Measurements from ENCODE around the gene MED13L. TPM values are rescaled to one million over a fixed set of nuclear protein-coding genes. Genes with fewer than 3 reads are reported as not detected.
A peak's percentile ranks its signal among the peaks of the same experiment; 100 is the strongest.

The MED13L gene
- total and polyA plus RNA-seq, 4 donors, result 7.9 to 94.0 (median 37.7) TPM

DNA sequence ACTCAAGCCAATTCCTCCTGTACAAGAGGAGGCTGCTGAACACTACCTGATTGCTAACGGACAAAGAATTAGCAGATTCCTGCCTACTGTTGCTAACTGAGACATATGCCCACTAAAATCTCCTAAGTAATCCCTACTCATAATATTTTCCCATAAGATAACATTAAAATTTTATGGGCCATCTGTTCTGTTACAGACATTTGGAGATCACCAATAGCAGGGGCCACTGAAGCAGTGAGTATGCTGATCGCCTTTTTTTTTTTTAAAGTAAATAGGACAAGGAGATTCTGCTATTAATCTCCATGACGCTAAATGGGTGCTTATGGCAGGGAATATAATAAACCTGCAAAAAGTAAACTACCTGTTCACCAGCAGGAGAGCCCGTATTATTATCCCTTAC lies 292.9 kb downstream of the MED13L start:
- TF ChIP-seq NR2F2 (IDR thresholded peaks at IDR 0.05), result no peak
- no peak for TF ChIP-seq HNF4G (IDR thresholded peaks at IDR 0.05)
- TF ChIP-seq, protein P1, sequence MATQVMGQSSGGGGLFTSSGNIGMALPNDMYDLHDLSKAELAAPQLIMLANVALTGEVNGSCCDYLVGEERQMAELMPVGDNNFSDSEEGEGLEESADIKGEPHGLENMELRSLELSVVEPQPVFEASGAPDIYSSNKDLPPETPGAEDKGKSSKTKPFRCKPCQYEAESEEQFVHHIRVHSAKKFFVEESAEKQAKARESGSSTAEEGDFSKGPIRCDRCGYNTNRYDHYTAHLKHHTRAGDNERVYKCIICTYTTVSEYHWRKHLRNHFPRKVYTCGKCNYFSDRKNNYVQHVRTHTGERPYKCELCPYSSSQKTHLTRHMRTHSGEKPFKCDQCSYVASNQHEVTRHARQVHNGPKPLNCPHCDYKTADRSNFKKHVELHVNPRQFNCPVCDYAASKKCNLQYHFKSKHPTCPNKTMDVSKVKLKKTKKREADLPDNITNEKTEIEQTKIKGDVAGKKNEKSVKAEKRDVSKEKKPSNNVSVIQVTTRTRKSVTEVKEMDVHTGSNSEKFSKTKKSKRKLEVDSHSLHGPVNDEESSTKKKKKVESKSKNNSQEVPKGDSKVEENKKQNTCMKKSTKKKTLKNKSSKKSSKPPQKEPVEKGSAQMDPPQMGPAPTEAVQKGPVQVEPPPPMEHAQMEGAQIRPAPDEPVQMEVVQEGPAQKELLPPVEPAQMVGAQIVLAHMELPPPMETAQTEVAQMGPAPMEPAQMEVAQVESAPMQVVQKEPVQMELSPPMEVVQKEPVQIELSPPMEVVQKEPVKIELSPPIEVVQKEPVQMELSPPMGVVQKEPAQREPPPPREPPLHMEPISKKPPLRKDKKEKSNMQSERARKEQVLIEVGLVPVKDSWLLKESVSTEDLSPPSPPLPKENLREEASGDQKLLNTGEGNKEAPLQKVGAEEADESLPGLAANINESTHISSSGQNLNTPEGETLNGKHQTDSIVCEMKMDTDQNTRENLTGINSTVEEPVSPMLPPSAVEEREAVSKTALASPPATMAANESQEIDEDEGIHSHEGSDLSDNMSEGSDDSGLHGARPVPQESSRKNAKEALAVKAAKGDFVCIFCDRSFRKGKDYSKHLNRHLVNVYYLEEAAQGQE (IDR thresholded peaks at IDR 0.05), result no peak
- TF ChIP-seq FOXA1 (IDR thresholded peaks at IDR 0.05), result no peak
- no peak for TF ChIP-seq RXRA (IDR thresholded peaks at IDR 0.05)
- TF ChIP-seq GABPA (IDR thresholded peaks at IDR 0.05 in 1 of 2, conservative IDR thresholded peaks at IDR 0.05 in 1 of 2), result no peak
- TF ChIP-seq HNF4A (conservative IDR thresholded peaks at IDR 0.05), result no peak
- TF ChIP-seq, protein P2, sequence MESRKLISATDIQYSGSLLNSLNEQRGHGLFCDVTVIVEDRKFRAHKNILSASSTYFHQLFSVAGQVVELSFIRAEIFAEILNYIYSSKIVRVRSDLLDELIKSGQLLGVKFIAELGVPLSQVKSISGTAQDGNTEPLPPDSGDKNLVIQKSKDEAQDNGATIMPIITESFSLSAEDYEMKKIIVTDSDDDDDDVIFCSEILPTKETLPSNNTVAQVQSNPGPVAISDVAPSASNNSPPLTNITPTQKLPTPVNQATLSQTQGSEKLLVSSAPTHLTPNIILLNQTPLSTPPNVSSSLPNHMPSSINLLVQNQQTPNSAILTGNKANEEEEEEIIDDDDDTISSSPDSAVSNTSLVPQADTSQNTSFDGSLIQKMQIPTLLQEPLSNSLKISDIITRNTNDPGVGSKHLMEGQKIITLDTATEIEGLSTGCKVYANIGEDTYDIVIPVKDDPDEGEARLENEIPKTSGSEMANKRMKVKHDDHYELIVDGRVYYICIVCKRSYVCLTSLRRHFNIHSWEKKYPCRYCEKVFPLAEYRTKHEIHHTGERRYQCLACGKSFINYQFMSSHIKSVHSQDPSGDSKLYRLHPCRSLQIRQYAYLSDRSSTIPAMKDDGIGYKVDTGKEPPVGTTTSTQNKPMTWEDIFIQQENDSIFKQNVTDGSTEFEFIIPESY (IDR thresholded peaks at IDR 0.05), result no peak
- TF ChIP-seq, protein P3, sequence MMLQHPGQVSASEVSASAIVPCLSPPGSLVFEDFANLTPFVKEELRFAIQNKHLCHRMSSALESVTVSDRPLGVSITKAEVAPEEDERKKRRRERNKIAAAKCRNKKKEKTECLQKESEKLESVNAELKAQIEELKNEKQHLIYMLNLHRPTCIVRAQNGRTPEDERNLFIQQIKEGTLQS (IDR thresholded peaks at IDR 0.05), result no peak
- TF ChIP-seq RAD21 (IDR thresholded peaks at IDR 0.05), result no peak
- H3K36me3 ChIP-seq (ENCODE audit: control insufficient read depth in 4 of 4, insufficient read depth in 3 of 4, low read depth in 1 of 4, low read length in 3 of 4), result peaks cover 4 to 47% (median 34%) of the 10 kb centered on the region in 4 donors
- no peak overlapping the region for H3K9ac ChIP-seq (ENCODE audit: low read depth in 1 of 2, low read length in 2 of 2)
- H3K4me3 ChIP-seq (ENCODE audit: low read depth in 1 of 3, low read length in 3 of 3), result no peak overlapping the region
- peaks cover 0 to 2% (median under 1%) of the 10 kb centered on the region in 4 donors for H3K4me1 ChIP-seq (ENCODE audit: control insufficient read depth in 4 of 4, insufficient read depth in 4 of 4, low read length in 3 of 4)
- WGBS, result 96% methylated on average over 4 of the region's 4 CpGs
- no peaks in the 10 kb centered on the region for H3K27me3 ChIP-seq (ENCODE audit: control insufficient read depth in 4 of 4, insufficient read depth in 4 of 4, low read length in 3 of 4)
- no peaks in the 10 kb centered on the region for H3K9me3 ChIP-seq (ENCODE audit: control insufficient read depth in 4 of 4, low read length in 3 of 4)
- H3K27ac ChIP-seq (ENCODE audit: low read depth in 1 of 2, low read length in 2 of 2), result no peak overlapping the region
- no peak for DNase-seq (ENCODE audit: low spot score)

DNA sequence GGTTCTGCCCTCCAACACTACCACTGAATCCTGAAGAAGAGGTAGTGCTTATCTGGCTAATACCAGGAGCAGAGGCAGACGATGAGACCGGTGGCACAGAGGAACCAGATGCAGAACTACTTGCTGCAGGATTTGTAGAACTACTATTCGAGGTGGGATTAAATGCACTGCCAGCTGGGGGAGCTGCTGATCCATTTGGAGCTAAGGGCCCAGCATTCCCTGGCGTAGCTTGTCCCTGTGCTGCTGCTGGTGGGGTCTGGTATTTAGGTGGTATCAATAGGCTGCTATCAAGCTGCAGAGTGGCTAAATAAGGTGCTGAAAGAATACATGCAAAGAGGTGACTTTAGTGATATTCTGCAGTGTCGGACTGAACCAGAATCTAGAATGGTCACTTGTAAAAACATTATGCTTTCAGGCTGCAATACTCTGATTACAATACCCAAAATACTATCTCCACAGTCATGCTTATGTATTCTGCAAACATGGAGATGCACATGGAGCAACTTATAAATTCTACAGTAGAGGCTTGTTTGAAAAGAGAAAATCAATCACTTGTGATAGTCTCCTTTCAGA lies 294.2 kb downstream of the MED13L start:
- no peak overlapping the region for H3K9ac ChIP-seq (ENCODE audit: low read depth in 1 of 2, low read length in 2 of 2)
- DNase-seq (ENCODE audit: low spot score), result no peak
- H3K27ac ChIP-seq (ENCODE audit: low read depth in 1 of 2, low read length in 2 of 2), result no peak overlapping the region
- H3K36me3 ChIP-seq (ENCODE audit: control insufficient read depth in 4 of 4, insufficient read depth in 3 of 4, low read depth in 1 of 4, low read length in 3 of 4), result peaks cover 5 to 50% (median 36%) of the 10 kb centered on the region in 4 donors
- H3K4me1 ChIP-seq (ENCODE audit: control insufficient read depth in 4 of 4, insufficient read depth in 4 of 4, low read length in 3 of 4), result peaks cover 0 to 5% (median 2%) of the 10 kb centered on the region in 4 donors
- TF ChIP-seq EGR1 (IDR thresholded peaks at IDR 0.05; ENCODE audit: low read depth in 2 of 2) (no peak), SP1 (IDR thresholded peaks at IDR 0.05) (no peak), RXRA (IDR thresholded peaks at IDR 0.05) (no peak), RAD21 (IDR thresholded peaks at IDR 0.05) (peak; percentile 28 to 60), TAF1 (conservative IDR thresholded peaks at IDR 0.05) (no peak)
- TF ChIP-seq, protein P4, sequence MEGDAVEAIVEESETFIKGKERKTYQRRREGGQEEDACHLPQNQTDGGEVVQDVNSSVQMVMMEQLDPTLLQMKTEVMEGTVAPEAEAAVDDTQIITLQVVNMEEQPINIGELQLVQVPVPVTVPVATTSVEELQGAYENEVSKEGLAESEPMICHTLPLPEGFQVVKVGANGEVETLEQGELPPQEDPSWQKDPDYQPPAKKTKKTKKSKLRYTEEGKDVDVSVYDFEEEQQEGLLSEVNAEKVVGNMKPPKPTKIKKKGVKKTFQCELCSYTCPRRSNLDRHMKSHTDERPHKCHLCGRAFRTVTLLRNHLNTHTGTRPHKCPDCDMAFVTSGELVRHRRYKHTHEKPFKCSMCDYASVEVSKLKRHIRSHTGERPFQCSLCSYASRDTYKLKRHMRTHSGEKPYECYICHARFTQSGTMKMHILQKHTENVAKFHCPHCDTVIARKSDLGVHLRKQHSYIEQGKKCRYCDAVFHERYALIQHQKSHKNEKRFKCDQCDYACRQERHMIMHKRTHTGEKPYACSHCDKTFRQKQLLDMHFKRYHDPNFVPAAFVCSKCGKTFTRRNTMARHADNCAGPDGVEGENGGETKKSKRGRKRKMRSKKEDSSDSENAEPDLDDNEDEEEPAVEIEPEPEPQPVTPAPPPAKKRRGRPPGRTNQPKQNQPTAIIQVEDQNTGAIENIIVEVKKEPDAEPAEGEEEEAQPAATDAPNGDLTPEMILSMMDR (IDR thresholded peaks at IDR 0.05; ENCODE audit: low read depth, low read length, missing input control), result peak; percentile 11
- TF ChIP-seq, protein P1 (IDR thresholded peaks at IDR 0.05), result no peak
- no peak overlapping the region for H3K4me3 ChIP-seq (ENCODE audit: low read depth in 1 of 3, low read length in 3 of 3)
- H3K9me3 ChIP-seq (ENCODE audit: control insufficient read depth in 4 of 4, low read length in 3 of 4), result no peaks in the 10 kb centered on the region
- WGBS, result 82% methylated on average over 5 of the region's 5 CpGs
- H3K27me3 ChIP-seq (ENCODE audit: control insufficient read depth in 4 of 4, insufficient read depth in 4 of 4, low read length in 3 of 4), result no peaks in the 10 kb centered on the region
